Kidney tubule cell (primary cell): ENCODE measurements around the gene CAMK1G.

Source experiments
- DNase-seq: peaks from one replicate; pipeline ENCODE4 v3.0.0-alpha.2; 2018; ENCODE audit warnings: low spot score

Gene CAMK1G

DNA sequence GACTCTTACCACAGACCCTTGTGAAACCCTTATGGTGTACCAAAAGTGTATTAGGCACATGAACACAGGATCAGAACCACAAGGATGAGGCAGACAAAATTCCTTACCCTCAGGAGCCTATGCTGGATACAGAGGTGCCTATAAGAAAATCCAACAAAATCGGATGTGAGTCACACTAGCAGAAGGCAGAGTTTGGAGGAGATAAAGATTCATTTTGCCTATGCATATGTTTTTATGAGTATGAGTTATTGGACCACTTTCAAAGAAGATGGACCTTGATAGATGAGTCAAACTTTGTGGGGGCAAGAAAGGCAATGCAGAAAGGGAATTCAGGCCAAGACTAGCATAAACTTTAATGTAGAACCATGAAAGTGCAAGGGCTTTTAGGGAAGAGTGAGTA lies 17.0 kb downstream of the CAMK1G start:
- DNase-seq = no peak

DNA sequence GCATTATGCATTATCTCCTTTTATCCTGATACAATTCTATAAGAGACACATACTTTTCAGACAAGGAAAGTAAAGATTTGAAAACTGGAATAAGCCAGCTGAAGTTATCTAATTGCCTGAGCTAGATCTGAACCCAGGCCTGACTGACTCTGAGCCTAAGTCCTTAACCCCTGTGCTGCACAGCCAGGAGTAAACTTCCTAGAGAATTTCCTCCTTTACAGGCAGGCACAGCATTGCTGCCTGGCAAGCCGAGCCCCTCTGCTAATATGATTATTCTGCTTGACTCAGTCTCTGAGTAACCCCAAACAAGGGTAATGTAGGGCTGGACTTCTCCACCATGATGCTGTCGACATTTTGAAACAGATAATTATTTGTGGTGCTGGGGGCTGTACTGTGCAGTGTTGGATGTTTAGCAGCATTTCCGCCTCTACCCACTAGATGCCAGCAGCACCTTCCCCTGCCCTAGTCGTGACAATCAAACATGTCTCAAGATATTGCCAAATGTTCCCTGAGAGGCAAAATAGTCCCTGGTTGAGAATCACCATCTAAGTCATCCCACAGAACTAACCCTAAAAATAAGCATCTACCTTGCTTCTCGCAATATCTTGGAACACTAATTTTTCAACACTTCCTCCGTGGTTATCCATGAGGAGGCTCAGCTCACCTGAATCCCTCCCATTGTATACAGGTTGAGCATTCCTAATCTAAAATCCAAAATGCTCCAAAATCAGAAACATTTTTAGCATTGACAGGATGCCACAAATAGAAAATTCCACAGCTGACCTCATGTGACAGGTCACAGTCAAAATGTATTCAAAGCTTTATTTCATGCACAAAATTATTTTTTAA lies 18.5 kb downstream of the CAMK1G start:
- peak; percentile 65 for DNase-seq

DNA sequence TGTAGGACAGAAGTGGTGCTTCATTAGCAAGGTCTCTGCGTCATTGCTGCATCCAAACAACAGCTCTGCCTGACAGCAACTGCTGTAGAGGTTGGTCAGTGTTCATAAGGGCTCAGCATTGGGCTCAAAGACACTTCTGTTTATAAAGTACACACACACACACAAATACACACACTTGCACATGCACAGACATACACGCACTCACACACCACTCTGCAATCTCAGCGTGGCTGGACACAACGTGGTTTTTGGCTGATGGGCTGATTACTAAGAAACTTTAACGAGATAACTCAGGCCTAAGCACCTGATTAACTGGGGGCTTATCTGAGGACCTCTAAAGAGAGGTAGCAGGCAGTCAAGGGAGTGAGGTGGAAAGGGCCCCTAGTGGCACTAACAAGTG lies 20.4 kb downstream of the CAMK1G start:
- no peak for DNase-seq

GRCh38 chr1:209607102-209607794 lies 23.7 kb downstream of the CAMK1G start:
- DNase-seq = peak; percentile 95

GRCh38 chr1:209607795-209608178 lies 24.3 kb downstream of the CAMK1G start:
- no peak for DNase-seq

GRCh38 chr1:209609041-209609790 lies 25.7 kb downstream of the CAMK1G start:
- DNase-seq = no peak

GRCh38 chr1:209609791-209610630 lies 26.5 kb downstream of the CAMK1G start:
- DNase-seq = peak; percentile 84

DNA sequence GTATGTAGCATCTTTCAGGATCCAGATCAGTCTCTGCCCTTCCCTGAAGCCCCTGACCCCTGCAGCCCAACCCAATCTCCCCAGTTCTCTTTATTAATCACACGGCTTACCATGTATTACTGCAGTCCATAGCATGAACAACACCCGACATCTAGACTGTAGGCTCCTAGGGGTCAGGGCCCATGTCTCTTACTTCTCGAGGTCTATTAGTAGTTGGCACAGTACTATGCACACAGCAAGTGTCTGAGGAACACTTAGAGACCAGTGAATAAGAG lies 27.1 kb downstream of the CAMK1G start:
- no peak for DNase-seq

DNA sequence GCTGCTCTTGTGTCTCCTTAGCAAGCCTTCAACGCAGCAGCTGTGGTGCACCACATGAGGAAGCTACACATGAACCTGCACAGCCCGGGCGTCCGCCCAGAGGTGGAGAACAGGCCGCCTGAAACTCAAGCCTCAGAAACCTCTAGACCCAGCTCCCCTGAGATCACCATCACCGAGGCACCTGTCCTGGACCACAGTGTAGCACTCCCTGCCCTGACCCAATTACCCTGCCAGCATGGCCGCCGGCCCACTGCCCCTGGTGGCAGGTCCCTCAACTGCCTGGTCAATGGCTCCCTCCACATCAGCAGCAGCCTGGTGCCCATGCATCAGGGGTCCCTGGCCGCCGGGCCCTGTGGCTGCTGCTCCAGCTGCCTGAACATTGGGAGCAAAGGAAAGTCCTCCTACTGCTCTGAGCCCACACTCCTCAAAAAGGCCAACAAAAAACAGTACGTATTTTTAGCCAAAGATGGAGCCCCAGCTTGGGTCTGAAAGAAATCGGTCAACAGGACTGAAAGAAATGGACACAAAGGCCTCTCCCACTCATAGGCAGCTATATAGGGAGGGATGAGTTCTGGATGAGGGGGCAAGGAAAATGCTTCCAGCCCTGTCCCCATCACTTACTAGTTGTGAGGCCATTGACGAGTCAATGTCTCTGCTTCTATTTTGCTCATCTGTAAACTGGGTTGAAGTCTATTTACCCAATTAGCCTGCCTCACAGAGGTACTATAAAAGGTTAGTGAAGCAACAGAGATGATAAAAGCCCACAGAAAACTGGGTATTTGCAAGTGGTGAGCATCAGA lies 28.5 kb downstream of the CAMK1G start:
- DNase-seq = no peak

GRCh38 chr1:209612646-209613399 lies 29.3 kb downstream of the CAMK1G start:
- DNase-seq = no peak

GRCh38 chr1:209613400-209614150 lies 30.1 kb downstream of the CAMK1G start:
- DNase-seq = no peak

DNA sequence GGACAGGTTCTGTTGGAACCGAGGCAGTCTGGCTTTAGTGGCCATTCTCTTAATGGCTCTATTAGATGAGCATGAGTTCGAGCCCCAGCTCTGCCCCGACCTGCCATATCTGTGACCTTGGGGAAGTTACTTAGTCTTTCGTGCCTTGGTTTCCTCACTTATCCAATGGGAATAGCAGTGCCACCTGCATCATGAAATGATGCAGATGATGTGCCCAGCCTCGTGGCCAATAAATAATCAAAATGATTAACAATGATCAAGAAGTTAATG lies 30.6 kb downstream of the CAMK1G start:
- no peak for DNase-seq

DNA sequence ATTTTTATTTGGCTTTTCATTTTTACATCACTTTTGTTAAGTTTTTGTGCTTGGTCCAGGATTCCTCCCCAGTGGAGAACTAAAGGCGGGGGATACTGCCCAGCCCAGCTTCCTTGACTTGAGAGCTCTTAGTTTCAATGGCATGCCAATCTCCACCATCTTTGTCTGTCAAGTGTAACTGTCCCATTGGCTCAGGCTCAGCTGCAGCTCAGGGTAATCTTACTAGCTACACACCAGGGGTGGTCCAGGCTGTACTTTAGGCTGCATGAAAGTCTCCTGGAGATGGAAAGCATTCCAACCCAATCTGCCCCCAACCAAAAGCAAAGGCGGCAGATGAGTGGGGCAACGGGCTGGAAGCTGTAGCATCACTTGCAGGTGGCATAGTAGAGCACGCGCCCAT lies 31.4 kb downstream of the CAMK1G start:
- no peak for DNase-seq

- DNase-seq = no peak
Measured at GRCh38 chr1:209616366-209617046, 33.0 kb downstream of the CAMK1G start.

DNA sequence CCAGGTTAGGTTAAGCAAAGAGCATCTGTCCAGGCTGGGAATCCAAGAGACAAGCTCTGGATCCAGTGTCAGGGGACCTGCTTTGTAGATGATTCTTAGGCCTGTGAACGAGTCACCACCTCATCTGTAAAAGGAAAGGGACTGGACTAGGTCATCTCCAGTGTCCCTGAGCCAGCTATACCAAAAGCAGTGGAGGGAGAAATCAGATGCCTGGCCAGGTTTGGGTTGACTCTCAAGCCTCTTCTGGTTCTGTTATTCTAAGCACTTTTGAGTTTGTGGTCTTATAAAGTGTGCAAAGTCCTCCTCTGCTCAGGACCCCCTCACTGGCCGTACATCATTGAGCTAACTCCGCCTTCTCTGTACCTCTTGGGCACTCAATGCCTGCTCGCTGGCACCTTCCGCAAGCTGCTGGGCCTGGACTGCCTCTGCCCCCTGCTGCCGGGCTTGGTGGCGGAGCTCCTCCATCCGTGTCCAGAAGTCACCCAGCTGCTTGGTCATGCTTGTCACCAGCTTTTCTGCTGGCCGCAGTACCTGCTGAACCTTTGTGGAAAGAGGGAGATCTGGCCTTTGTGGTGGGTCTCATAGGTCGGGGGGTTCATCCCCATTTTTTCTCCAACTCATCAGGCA lies 33.6 kb downstream of the CAMK1G start:
- no peak for DNase-seq

GRCh38 chr1:209617755-209618154 lies 34.2 kb downstream of the CAMK1G start:
- no peak for DNase-seq

- no peak for DNase-seq
Measured at GRCh38 chr1:209618291-209618690, 34.8 kb downstream of the CAMK1G start.

DNA sequence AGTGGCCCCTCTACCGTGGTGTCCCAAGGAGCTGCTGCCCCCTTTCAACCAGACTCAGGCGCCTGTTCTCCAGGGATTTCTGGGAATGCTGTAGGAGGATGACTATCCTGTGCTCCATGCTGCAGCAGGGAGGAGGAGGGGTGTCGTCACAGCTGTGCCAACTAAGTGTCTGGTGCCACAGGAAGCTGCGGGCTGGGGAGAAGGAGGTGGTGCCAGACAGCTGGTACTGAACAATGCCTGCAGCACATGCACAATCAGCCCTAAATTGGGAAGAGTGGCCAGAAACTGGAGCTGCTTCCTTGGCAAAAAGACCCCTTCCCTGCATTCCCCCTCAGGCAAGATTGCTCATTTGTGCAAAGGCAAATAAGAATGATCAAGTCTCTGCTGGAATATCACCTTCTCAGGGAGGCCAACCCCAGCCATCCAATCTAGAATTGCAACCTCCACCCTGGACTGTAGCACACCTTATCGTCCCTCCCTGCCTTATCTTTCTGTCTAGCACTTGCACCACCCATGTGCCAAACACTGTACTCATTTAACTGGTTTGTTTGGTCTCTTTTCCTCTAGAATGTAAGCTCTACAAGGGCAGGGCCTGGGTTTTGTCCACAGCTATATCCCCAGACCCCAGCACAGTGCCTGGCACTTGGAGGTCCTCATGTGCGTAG lies 35.4 kb downstream of the CAMK1G start:
- no peak for DNase-seq
